KG1 (cell line): Measurements from ENCODE around the gene ACCSL.

ENCODE experiments used
- DNase-seq: peaks from one replicate; lab custom pipeline; 2025; lab: John Stamatoyannopoulos, UW

Gene ACCSL

GRCh38 chr11:44047931-44048431, at the start of gene ACCSL:
Gene ACCSL, plus strand, starts transcription at chr11:44047981. Its CDS starts 56 bp downstream, at chr11:44048037.
- DNase-seq = no peak

GRCh38 chr11:43998308-43998707, 49.5 kb upstream of the ACCSL start:
- DNase-seq = no peak

- no peak for DNase-seq
Measured at GRCh38 chr11:44000731-44001130, 47.0 kb upstream of the ACCSL start.

- DNase-seq = no peak
Measured at GRCh38 chr11:44002191-44003093, 45.3 kb upstream of the ACCSL start.

GRCh38 chr11:44003736-44004451, 43.9 kb upstream of the ACCSL start:
- no peak for DNase-seq

- no peak for DNase-seq
Measured at GRCh38 chr11:44004452-44005062, 43.2 kb upstream of the ACCSL start.

GRCh38 chr11:44005063-44005701, 42.6 kb upstream of the ACCSL start:
- DNase-seq = no peak

- DNase-seq = no peak
Measured at GRCh38 chr11:44005956-44006355, 41.8 kb upstream of the ACCSL start.

- no peak for DNase-seq
Measured at GRCh38 chr11:44006917-44007361, 40.8 kb upstream of the ACCSL start.

- DNase-seq = no peak
Measured at GRCh38 chr11:44007481-44008087, 40.2 kb upstream of the ACCSL start.

GRCh38 chr11:44008088-44008501, 39.7 kb upstream of the ACCSL start:
- no peak for DNase-seq

- DNase-seq = no peak
Measured at GRCh38 chr11:44008698-44009097, 39.1 kb upstream of the ACCSL start.

- no peak for DNase-seq
Measured at GRCh38 chr11:44010789-44011251, 37.0 kb upstream of the ACCSL start.

- DNase-seq = no peak
Measured at GRCh38 chr11:44011797-44012196, 36.0 kb upstream of the ACCSL start.

GRCh38 chr11:44014968-44015623, 32.7 kb upstream of the ACCSL start:
- DNase-seq = no peak

GRCh38 chr11:44015624-44016007, 32.2 kb upstream of the ACCSL start:
- DNase-seq = no peak

GRCh38 chr11:44016131-44016530, 31.6 kb upstream of the ACCSL start:
- no peak for DNase-seq

- DNase-seq = no peak
Measured at GRCh38 chr11:44016546-44017442, 31.0 kb upstream of the ACCSL start.

- DNase-seq = no peak
Measured at GRCh38 chr11:44017443-44018126, 30.2 kb upstream of the ACCSL start.
